ENCODE measurements around the gene DYNC1LI1. TPM values are rescaled to one million over a fixed set of nuclear protein-coding genes. Genes with fewer than 3 reads are reported as not detected.
A peak's percentile ranks its signal among the peaks of the same experiment; 100 is the strongest.

DYNC1LI1 gene
- total and polyA plus RNA-seq, 2 donors (not counting 1 experiment from before 2014, with no cell fraction given) = 44.1 to 49.8 TPM

- Histone ChIP-seq H3K36me3 (ENCODE audit: control insufficient read depth, insufficient read depth, low read length) (no peaks in the 10 kb centered on the region), H2AFZ (ENCODE audit: low read length) (no peak overlapping the region), H4K20me1 (ENCODE audit: control insufficient read depth, extremely low read depth, insufficient read depth, low read length) (no peaks in the 10 kb centered on the region), H3K9ac (ENCODE audit: insufficient read depth, low read length) (no peak overlapping the region), H3K4me2 (ENCODE audit: extremely low read depth, insufficient read depth, low read length) (no peak overlapping the region), H3K79me2 (ENCODE audit: control insufficient read depth, insufficient read depth, low read length) (no peaks in the 10 kb centered on the region), H3K27me3 (ENCODE audit: control insufficient read depth, insufficient read depth, low read length) (no peaks in the 10 kb centered on the region), H3K4me3 (replicated peaks in 1 of 4; ENCODE audit: control extremely low read depth in 1 of 4, insufficient read depth in 1 of 4, low read depth in 3 of 4, low read length in 4 of 4) (no peak overlapping the region), H3K9me3 (ENCODE audit: control insufficient read depth, insufficient read depth, low read depth, low read length) (no peaks in the 10 kb centered on the region), H3K27ac (ENCODE audit: insufficient read depth, low read length) (no peak overlapping the region), H3K4me1 (ENCODE audit: control insufficient read depth, extremely low read depth, insufficient read depth, low read length) (no peaks in the 10 kb centered on the region)
- TF ChIP-seq CTCF (conservative IDR thresholded peaks at IDR 0.05 in 1 of 2, IDR thresholded peaks at IDR 0.05 in 1 of 2; ENCODE audit: low read depth in 1 of 2, low read length in 2 of 2) (no peak), EZH2 (IDR thresholded peaks at IDR 0.05; ENCODE audit: low read length, missing control alignments) (no peak)
- no peak for DNase-seq (ENCODE audit: low read depth in 2 of 2)
Observed at GRCh38 chr3:32597656-32598055, 27.0 kb upstream of the DYNC1LI1 start.

- no peaks in the 10 kb centered on the region for H3K79me2 ChIP-seq (ENCODE audit: control insufficient read depth, insufficient read depth, low read length)
- H3K4me1 ChIP-seq (ENCODE audit: control insufficient read depth, extremely low read depth, insufficient read depth, low read length) = no peaks in the 10 kb centered on the region
- no peak overlapping the region for H3K9ac ChIP-seq (ENCODE audit: insufficient read depth, low read length)
- no peak overlapping the region for H2AFZ ChIP-seq (ENCODE audit: low read length)
- H3K9me3 ChIP-seq (ENCODE audit: control insufficient read depth, insufficient read depth, low read depth, low read length) = no peaks in the 10 kb centered on the region
- H3K27ac ChIP-seq (ENCODE audit: insufficient read depth, low read length) = no peak overlapping the region
- DNase-seq (ENCODE audit: low read depth in 2 of 2) = peak; percentile 27 to 67
- no peaks in the 10 kb centered on the region for H4K20me1 ChIP-seq (ENCODE audit: control insufficient read depth, extremely low read depth, insufficient read depth, low read length)
- H3K36me3 ChIP-seq (ENCODE audit: control insufficient read depth, insufficient read depth, low read length) = no peaks in the 10 kb centered on the region
- no peak overlapping the region for H3K4me2 ChIP-seq (ENCODE audit: extremely low read depth, insufficient read depth, low read length)
- TF ChIP-seq CTCF (conservative IDR thresholded peaks at IDR 0.05 in 1 of 2, IDR thresholded peaks at IDR 0.05 in 1 of 2; ENCODE audit: low read depth in 1 of 2, low read length in 2 of 2) (no peak), EZH2 (IDR thresholded peaks at IDR 0.05; ENCODE audit: low read length, missing control alignments) (no peak)
- no peaks in the 10 kb centered on the region for H3K27me3 ChIP-seq (ENCODE audit: control insufficient read depth, insufficient read depth, low read length)
- H3K4me3 ChIP-seq (replicated peaks in 1 of 4; ENCODE audit: control extremely low read depth in 1 of 4, insufficient read depth in 1 of 4, low read depth in 3 of 4, low read length in 4 of 4) = no peak overlapping the region
Observed at GRCh38 chr3:32596909-32597369, 26.3 kb upstream of the DYNC1LI1 start.

GRCh38 chr3:32596282-32596908, 25.7 kb upstream of the DYNC1LI1 start:
- H3K79me2 ChIP-seq (ENCODE audit: control insufficient read depth, insufficient read depth, low read length) = no peaks in the 10 kb centered on the region
- no peak overlapping the region for H3K4me3 ChIP-seq (replicated peaks in 1 of 4; ENCODE audit: control extremely low read depth in 1 of 4, insufficient read depth in 1 of 4, low read depth in 3 of 4, low read length in 4 of 4)
- H2AFZ ChIP-seq (ENCODE audit: low read length) = no peak overlapping the region
- TF ChIP-seq CTCF (conservative IDR thresholded peaks at IDR 0.05 in 1 of 2, IDR thresholded peaks at IDR 0.05 in 1 of 2; ENCODE audit: low read depth in 1 of 2, low read length in 2 of 2) (no peak), EZH2 (IDR thresholded peaks at IDR 0.05; ENCODE audit: low read length, missing control alignments) (no peak)
- H3K9me3 ChIP-seq (ENCODE audit: control insufficient read depth, insufficient read depth, low read depth, low read length) = no peaks in the 10 kb centered on the region
- H3K9ac ChIP-seq (ENCODE audit: insufficient read depth, low read length) = no peak overlapping the region
- no peak overlapping the region for H3K4me2 ChIP-seq (ENCODE audit: extremely low read depth, insufficient read depth, low read length)
- no peak for DNase-seq (ENCODE audit: low read depth in 2 of 2)
- H3K4me1 ChIP-seq (ENCODE audit: control insufficient read depth, extremely low read depth, insufficient read depth, low read length) = no peaks in the 10 kb centered on the region
- no peaks in the 10 kb centered on the region for H3K36me3 ChIP-seq (ENCODE audit: control insufficient read depth, insufficient read depth, low read length)
- no peak overlapping the region for H3K27ac ChIP-seq (ENCODE audit: insufficient read depth, low read length)
- H4K20me1 ChIP-seq (ENCODE audit: control insufficient read depth, extremely low read depth, insufficient read depth, low read length) = no peaks in the 10 kb centered on the region
- H3K27me3 ChIP-seq (ENCODE audit: control insufficient read depth, insufficient read depth, low read length) = no peaks in the 10 kb centered on the region
